ENCODE measurements around the gene SCLY. TPM values are rescaled to one million over a fixed set of nuclear protein-coding genes. Genes with fewer than 3 reads are reported as not detected.

The SCLY gene
- total RNA-seq, 2 experiments from 2014 or later = 59.2 to 60.5 TPM

- Mint-ChIP-seq H3K4me1 (no peaks in the 10 kb centered on the region), H3K27ac (no peak overlapping the region), H3K27me3 (no peaks in the 10 kb centered on the region), H3K4me3 (no peak overlapping the region), H3K36me3 (ENCODE audit: low read depth) (peaks cover 35% of the 10 kb centered on the region), H3K9me3 (ENCODE audit: low read depth) (no peaks in the 10 kb centered on the region)
- ATAC-seq = no peak
- intact Hi-C loops (cut with DNase I, micrococcal nuclease) = no loop called here
- ChIA-PET POLR2A (interaction anchor here (0.6 kb wide), 1 partner anchor 22 kb away, joined by 3 read pairs; no protein-coding TSS in a partner anchor), CTCF (no interaction called here)
- DNase-seq = no peak
Observed at GRCh38 chr2:238091436-238092060, 30.7 kb downstream of the SCLY start.

DNA sequence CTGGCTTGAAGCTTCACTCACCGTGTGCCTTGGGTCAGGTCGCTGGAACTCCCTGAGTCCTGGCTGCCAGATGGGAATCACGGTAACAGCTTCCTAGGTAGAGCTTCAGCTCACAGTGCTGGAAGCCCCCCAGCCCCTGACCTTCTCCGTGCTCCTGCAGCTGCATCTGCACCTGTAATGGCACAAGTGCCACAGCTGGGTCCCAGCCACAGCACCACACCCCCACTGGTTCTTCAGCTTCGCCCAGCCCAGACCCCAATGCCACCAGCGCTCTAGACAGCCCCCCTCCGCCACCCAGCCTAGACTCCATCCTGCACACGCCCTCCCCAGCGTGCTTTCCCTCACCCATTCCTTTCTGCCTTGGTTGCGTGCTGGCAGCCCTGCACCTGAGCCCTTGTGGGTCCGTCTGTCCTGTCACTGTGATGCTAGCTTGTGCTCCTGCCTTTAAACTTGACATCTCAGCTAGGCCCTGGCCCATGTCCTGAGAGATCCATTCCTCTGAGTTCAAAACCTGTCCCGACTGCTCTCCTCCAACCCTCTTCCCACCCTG, 31.8 kb downstream of the SCLY start:
- CTCF ChIA-PET = no interaction called here
- H3K27me3 Mint-ChIP-seq = no peaks in the 10 kb centered on the region
- H3K27ac Mint-ChIP-seq = no peak overlapping the region

GRCh38 chr2:238093181-238094140, 32.7 kb downstream of the SCLY start:
- ChIA-PET CTCF (no interaction called here), POLR2A (no interaction called here)
- H3K4me3 Mint-ChIP-seq = no peak overlapping the region
- intact Hi-C loops (cut with DNase I, micrococcal nuclease) = no loop called here
- H3K4me1 Mint-ChIP-seq = no peaks in the 10 kb centered on the region
- no peaks in the 10 kb centered on the region for H3K9me3 Mint-ChIP-seq (ENCODE audit: low read depth)
- no peak overlapping the region for H3K27ac Mint-ChIP-seq
- DNase-seq (no peak), ATAC-seq (no peak)
- no peaks in the 10 kb centered on the region for H3K27me3 Mint-ChIP-seq
- H3K36me3 Mint-ChIP-seq (ENCODE audit: low read depth) = peaks cover 26% of the 10 kb centered on the region

More for the DNA sequence above, 31.8 kb downstream of the SCLY start:
- no peaks in the 10 kb centered on the region for H3K4me1 Mint-ChIP-seq
- intact Hi-C loops (cut with DNase I, micrococcal nuclease) = no loop called here
- H3K4me3 Mint-ChIP-seq = no peak overlapping the region
- ATAC-seq (no peak), DNase-seq (no peak)
- no peaks in the 10 kb centered on the region for H3K9me3 Mint-ChIP-seq (ENCODE audit: low read depth)
- POLR2A ChIA-PET = no interaction called here
- peaks cover 26% of the 10 kb centered on the region for H3K36me3 Mint-ChIP-seq (ENCODE audit: low read depth)

- DNase-seq (no peak), ATAC-seq (no peak)
- Mint-ChIP-seq H3K27ac (no peak overlapping the region), H3K4me1 (no peaks in the 10 kb centered on the region), H3K27me3 (no peaks in the 10 kb centered on the region), H3K9me3 (ENCODE audit: low read depth) (no peaks in the 10 kb centered on the region), H3K4me3 (no peak overlapping the region), H3K36me3 (ENCODE audit: low read depth) (peaks cover 27% of the 10 kb centered on the region)
- CTCF ChIA-PET = interaction anchor here (0.7 kb wide), 1 partner anchor 480 kb away, joined by 3 read pairs; no protein-coding TSS in a partner anchor
- POLR2A ChIA-PET = no interaction called here
- intact Hi-C loops (cut with DNase I, micrococcal nuclease) = no loop called here
Observed at GRCh38 chr2:238094438-238095022, 33.7 kb downstream of the SCLY start.

- H3K4me1 Mint-ChIP-seq = no peaks in the 10 kb centered on the region
- no peak overlapping the region for H3K27ac Mint-ChIP-seq
- no peaks in the 10 kb centered on the region for H3K9me3 Mint-ChIP-seq (ENCODE audit: low read depth)
- ChIA-PET CTCF (interaction anchor here (0.7 kb wide), 1 partner anchor 480 kb away, joined by 3 read pairs; no protein-coding TSS in a partner anchor), POLR2A (no interaction called here)
- no peak overlapping the region for H3K4me3 Mint-ChIP-seq
- intact Hi-C loops (cut with DNase I, micrococcal nuclease) = no loop called here
- H3K27me3 Mint-ChIP-seq = no peaks in the 10 kb centered on the region
- DNase-seq (no peak), ATAC-seq (no peak)
- H3K36me3 Mint-ChIP-seq (ENCODE audit: low read depth) = peaks cover 22% of the 10 kb centered on the region
Observed at GRCh38 chr2:238095143-238095542, 34.3 kb downstream of the SCLY start.

GRCh38 chr2:238096311-238097011, 35.7 kb downstream of the SCLY start:
- Mint-ChIP-seq H3K4me1 (no peaks in the 10 kb centered on the region), H3K27me3 (no peaks in the 10 kb centered on the region), H3K36me3 (ENCODE audit: low read depth) (peaks cover 21% of the 10 kb centered on the region), H3K27ac (no peak overlapping the region), H3K4me3 (no peak overlapping the region), H3K9me3 (ENCODE audit: low read depth) (no peaks in the 10 kb centered on the region)
- ChIA-PET POLR2A (no interaction called here), CTCF (no interaction called here)
- ATAC-seq (no peak), DNase-seq (no peak)
- intact Hi-C loops (cut with DNase I, micrococcal nuclease) = no loop called here

DNA sequence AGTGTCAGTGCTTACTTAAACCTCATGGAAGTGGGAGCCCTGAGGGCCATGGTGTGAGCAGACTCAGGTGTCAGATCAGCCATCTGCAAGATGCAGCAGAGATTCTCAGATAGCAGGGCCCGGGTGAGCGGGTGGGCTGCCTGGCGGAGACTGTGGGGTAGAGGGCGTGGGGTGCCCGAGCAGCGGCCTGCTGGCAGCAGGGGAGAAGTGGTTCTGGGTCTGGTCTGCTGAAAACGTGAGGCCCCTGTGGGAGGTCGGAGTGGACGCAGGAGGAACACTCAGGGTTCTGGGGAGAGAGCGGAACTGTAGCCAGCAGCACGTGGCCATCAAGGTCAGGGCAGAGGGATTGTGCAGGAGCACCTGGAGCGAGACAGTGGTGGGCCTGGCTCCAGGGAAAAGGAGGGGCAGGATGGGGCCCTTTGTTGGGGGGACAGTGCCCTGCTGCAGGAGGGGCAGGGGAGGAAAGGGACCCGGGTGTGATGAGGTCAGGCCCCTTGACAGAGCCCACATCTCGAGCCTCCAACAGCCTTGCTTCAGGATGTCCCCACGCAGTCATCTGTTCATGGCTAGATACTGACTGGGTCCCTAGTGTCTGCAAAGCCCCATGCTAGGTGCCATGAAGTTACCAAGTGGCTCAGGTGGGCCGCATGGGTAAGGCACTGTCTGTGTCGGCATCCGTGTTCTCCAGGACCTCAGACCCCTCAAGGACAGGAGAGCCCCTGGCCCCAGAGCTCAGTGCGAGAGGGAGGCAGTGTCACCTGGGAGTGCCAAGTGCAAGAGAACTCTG, 36.6 kb downstream of the SCLY start:
- Mint-ChIP-seq H3K36me3 (ENCODE audit: low read depth) (peaks cover 21% of the 10 kb centered on the region), H3K27me3 (no peaks in the 10 kb centered on the region), H3K9me3 (ENCODE audit: low read depth) (no peaks in the 10 kb centered on the region), H3K27ac (no peak overlapping the region), H3K4me3 (no peak overlapping the region), H3K4me1 (no peaks in the 10 kb centered on the region)
- ChIA-PET CTCF (no interaction called here), POLR2A (no interaction called here)
- DNase-seq (no peak), ATAC-seq (no peak)
- intact Hi-C loops (cut with DNase I, micrococcal nuclease) = no loop called here

DNA sequence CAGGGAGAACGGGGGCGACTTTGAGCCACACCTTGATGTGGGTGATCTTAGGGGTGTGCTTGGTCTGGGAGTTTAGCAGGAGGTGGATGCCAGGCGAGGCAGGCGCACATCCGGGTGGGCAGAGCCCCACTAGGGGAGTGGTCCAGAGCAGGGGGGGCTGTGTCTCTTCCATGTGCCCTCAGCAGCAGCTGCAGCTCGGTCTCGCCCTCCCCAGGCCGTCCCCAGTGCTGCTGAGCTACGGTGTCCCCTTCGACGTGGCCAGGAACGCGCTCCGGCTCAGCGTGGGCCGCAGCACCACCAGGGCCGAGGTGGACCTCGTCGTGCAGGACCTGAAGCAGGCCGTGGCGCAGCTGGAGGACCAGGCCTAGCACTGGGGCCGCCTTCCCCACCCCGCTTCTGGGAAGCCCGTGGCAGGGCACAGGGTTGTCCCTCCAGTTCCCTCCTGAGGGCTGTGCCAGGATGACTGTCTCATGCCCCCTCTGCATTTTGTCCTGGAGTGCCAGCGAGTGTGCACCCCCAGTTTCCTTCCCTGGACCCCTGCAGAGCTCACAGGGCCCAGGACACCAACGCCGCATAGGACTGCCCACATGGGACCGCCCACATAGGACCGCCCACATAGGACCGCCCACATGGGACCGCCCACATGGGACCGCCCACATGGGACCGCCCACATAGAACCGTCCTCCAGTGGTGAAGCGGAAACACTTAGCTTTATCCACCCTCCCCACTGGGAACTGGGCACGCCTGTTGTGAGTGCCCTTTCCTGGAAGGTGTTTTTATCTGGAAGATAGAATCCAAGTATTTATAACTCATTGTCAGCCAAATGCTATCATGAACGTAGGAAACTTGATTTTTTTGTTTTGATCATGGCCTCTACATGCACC, 37.4 kb downstream of the SCLY start:
- ATAC-seq (peak; percentile 24), DNase-seq (no peak)
- ChIA-PET POLR2A (no interaction called here), CTCF (interaction anchor here (0.8 to 1.7 kb wide), 2 partner anchors 11 to 175 kb away, joined by 3 to 6 read pairs; no protein-coding TSS in a partner anchor)
- no peaks in the 10 kb centered on the region for H3K4me1 Mint-ChIP-seq
- H3K27ac Mint-ChIP-seq = no peak overlapping the region
- H3K4me3 Mint-ChIP-seq = no peak overlapping the region
- no peaks in the 10 kb centered on the region for H3K27me3 Mint-ChIP-seq
- intact Hi-C loops (cut with DNase I, micrococcal nuclease) = no loop called here
- H3K36me3 Mint-ChIP-seq (ENCODE audit: low read depth) = peaks cover 21% of the 10 kb centered on the region
- H3K9me3 Mint-ChIP-seq (ENCODE audit: low read depth) = no peaks in the 10 kb centered on the region

DNA sequence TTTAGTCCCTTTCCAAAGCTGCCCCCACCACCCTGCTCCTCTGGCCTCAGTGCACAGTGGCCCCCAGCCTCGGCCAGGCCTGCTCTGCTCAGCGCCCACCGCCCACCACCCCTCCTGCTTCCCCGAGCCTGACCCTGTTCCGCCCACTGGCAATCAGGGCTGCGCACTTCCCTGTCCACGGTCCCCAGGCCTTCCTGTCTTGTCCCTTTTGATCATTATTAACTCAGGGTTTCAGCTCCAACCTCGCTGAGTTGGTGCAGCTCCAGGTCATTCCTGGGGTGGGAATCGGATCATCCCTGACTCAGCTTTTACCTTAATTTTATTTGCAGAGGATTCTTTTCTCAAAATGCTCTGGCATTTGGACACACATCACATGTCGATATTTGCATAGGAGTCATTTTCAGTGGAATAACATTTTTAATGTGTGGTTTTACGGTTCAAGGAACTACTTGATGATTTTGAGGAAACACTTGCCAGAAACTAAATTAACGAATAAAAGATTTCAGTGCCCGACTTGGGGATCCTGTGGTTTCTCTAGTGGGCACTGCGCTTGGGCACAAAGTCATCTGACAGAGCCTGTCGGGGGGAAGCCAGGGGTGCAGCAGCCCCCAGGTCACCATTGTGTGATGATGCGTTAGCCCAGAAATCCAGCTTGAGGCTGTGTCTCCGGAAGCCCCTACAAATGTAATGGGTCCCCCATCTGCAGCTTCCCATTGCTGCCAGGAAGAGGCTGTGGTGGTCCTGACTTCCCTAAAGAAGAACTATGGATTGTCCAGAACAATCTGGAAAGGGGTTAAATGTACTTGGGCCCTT, 38.3 kb downstream of the SCLY start:
- ATAC-seq (no peak), DNase-seq (no peak)
- no peaks in the 10 kb centered on the region for H3K27me3 Mint-ChIP-seq
- H3K27ac Mint-ChIP-seq = no peak overlapping the region
- no peaks in the 10 kb centered on the region for H3K4me1 Mint-ChIP-seq
- CTCF ChIA-PET = interaction anchor here (0.8 to 1.7 kb wide), 2 partner anchors 12 to 176 kb away, joined by 3 to 6 read pairs; no protein-coding TSS in a partner anchor
- intact Hi-C loops (cut with DNase I, micrococcal nuclease) = no loop called here
- no peak overlapping the region for H3K4me3 Mint-ChIP-seq
- H3K9me3 Mint-ChIP-seq (ENCODE audit: low read depth) = no peaks in the 10 kb centered on the region
- peaks cover 15% of the 10 kb centered on the region for H3K36me3 Mint-ChIP-seq (ENCODE audit: low read depth)
- POLR2A ChIA-PET = no interaction called here
